ENCODE measurements around the gene CACNA1A. TPM values are rescaled to one million over a fixed set of nuclear protein-coding genes. Genes with fewer than 3 reads are reported as not detected.

CACNA1A gene
- polyA plus RNA-seq, 3 donors, result 0.08 to 0.09 TPM; not detected in 1

DNA sequence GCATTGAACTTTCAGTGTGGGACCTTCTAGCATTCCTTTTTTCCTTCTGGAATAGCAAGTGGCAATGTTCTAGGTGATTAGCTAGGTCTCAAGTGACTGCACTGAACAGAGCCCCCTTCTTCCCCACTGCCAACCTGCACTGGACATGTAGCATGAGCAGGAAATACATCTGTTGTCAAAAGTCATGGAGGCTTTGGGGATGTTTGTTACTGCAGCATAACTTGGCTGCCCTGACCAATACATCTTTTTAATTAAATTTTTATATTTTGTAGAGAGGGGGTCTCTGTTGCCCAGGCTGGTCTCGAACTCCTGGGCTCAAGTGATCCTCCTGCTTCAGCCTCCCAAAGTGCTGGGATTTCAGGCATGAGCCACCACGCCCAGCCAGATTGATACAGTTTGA is 163.6 kb downstream of the CACNA1A start:
- intact Hi-C loops (cut with micrococcal nuclease), result no loop called here
- Mint-ChIP-seq H3K4me3 (no peak overlapping the region), H3K4me1 (no peaks in the 10 kb centered on the region), H3K27me3 (ENCODE audit: low read depth in 3 of 3) (peaks cover 1 to 8% (median 4%) of the 10 kb centered on the region in 3 donors), H3K36me3 (no peaks in the 10 kb centered on the region), H3K9me3 (peaks cover 0 to 17% (median 13%) of the 10 kb centered on the region in 7 donors), H3K27ac (no peak overlapping the region)
- no peak overlapping the region for H3K9ac ChIP-seq (ENCODE audit: insufficient read depth, low read length, poor library complexity, severe bottlenecking)
- no peak overlapping the region for H2AFZ ChIP-seq (ENCODE audit: insufficient read depth, low read depth, low read length, poor library complexity, severe bottlenecking)
- H3K27me3 ChIP-seq (ENCODE audit: control insufficient read depth in 2 of 2, insufficient read depth in 2 of 2, low read length in 2 of 2), result no peaks in the 10 kb centered on the region
- no peaks in the 10 kb centered on the region for H3K36me3 ChIP-seq (replicated peaks in 1 of 2; ENCODE audit: control insufficient read depth in 1 of 2, insufficient read depth in 2 of 2, low read length in 2 of 2)
- DNase-seq, result no peak
- H3K4me2 ChIP-seq (replicated peaks; ENCODE audit: extremely low read depth, low read length, poor library complexity, severe bottlenecking), result no peak overlapping the region
- TF ChIP-seq, protein P1, sequence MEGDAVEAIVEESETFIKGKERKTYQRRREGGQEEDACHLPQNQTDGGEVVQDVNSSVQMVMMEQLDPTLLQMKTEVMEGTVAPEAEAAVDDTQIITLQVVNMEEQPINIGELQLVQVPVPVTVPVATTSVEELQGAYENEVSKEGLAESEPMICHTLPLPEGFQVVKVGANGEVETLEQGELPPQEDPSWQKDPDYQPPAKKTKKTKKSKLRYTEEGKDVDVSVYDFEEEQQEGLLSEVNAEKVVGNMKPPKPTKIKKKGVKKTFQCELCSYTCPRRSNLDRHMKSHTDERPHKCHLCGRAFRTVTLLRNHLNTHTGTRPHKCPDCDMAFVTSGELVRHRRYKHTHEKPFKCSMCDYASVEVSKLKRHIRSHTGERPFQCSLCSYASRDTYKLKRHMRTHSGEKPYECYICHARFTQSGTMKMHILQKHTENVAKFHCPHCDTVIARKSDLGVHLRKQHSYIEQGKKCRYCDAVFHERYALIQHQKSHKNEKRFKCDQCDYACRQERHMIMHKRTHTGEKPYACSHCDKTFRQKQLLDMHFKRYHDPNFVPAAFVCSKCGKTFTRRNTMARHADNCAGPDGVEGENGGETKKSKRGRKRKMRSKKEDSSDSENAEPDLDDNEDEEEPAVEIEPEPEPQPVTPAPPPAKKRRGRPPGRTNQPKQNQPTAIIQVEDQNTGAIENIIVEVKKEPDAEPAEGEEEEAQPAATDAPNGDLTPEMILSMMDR (IDR thresholded peaks at IDR 0.05), result no peak
- H3K9me3 ChIP-seq (replicated peaks in 1 of 2; ENCODE audit: control insufficient read depth in 1 of 2, insufficient read depth in 1 of 2, low read length in 2 of 2), result peaks cover 0 to 6% of the 10 kb centered on the region in 2 donors
- no peak overlapping the region for H3K4me3 ChIP-seq (replicated peaks in 1 of 3; ENCODE audit: low read depth in 2 of 3, low read length in 3 of 3)
- no CpG with 5 or more reads among the region's 2 CpGs for WGBS (ENCODE audit: insufficient coverage)
- no peak overlapping the region for H3K27ac ChIP-seq (ENCODE audit: low read depth in 1 of 2, low read length in 2 of 2)
- H4K20me1 ChIP-seq (ENCODE audit: insufficient read depth, low read length), result no peaks in the 10 kb centered on the region
- H3K79me2 ChIP-seq (ENCODE audit: insufficient read depth, low read length), result no peaks in the 10 kb centered on the region
- H3K4me1 ChIP-seq (ENCODE audit: control insufficient read depth in 1 of 2, insufficient read depth in 2 of 2, low read length in 2 of 2), result no peaks in the 10 kb centered on the region

DNA sequence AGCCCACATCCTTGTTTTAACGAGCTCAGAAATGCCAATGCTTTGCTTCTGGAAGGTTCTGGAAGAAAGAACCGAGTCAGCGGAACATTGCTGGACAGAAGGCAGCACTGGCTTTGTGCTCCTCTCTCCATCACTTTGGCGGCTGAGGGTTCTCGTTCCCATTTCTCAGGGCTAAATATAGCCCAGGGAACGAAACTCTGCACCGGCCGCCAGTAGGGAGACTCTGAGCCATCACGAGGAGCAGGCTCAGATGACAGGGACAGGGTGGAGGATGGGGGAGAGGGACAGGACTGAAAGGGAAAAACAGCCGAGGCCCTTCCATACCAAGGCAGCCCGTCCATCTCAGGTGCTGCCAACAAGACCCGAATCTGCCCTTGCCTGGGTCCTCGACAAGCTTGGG is 166.4 kb downstream of the CACNA1A start:
- Mint-ChIP-seq H3K4me1 (no peaks in the 10 kb centered on the region), H3K9me3 (peaks cover 5 to 30% (median 18%) of the 10 kb centered on the region in 7 donors), H3K27ac (no peak overlapping the region), H3K4me3 (no peak overlapping the region), H3K27me3 (ENCODE audit: low read depth in 3 of 3) (peaks cover 3 to 5% (median 3%) of the 10 kb centered on the region in 3 donors), H3K36me3 (no peaks in the 10 kb centered on the region)
- Histone ChIP-seq H3K9ac (ENCODE audit: insufficient read depth, low read length, poor library complexity, severe bottlenecking) (no peak overlapping the region), H3K4me2 (replicated peaks; ENCODE audit: extremely low read depth, low read length, poor library complexity, severe bottlenecking) (no peak overlapping the region), H3K4me3 (replicated peaks in 1 of 3; ENCODE audit: low read depth in 2 of 3, low read length in 3 of 3) (no peak overlapping the region), H2AFZ (ENCODE audit: insufficient read depth, low read depth, low read length, poor library complexity, severe bottlenecking) (no peak overlapping the region), H4K20me1 (ENCODE audit: insufficient read depth, low read length) (no peaks in the 10 kb centered on the region), H3K27me3 (ENCODE audit: control insufficient read depth in 2 of 2, insufficient read depth in 2 of 2, low read length in 2 of 2) (no peaks in the 10 kb centered on the region), H3K36me3 (replicated peaks in 1 of 2; ENCODE audit: control insufficient read depth in 1 of 2, insufficient read depth in 2 of 2, low read length in 2 of 2) (no peaks in the 10 kb centered on the region), H3K4me1 (ENCODE audit: control insufficient read depth in 1 of 2, insufficient read depth in 2 of 2, low read length in 2 of 2) (no peaks in the 10 kb centered on the region), H3K27ac (ENCODE audit: low read depth in 1 of 2, low read length in 2 of 2) (no peak overlapping the region), H3K9me3 (replicated peaks in 1 of 2; ENCODE audit: control insufficient read depth in 1 of 2, insufficient read depth in 1 of 2, low read length in 2 of 2) (peaks cover 7 to 16% of the 10 kb centered on the region in 2 donors), H3K79me2 (ENCODE audit: insufficient read depth, low read length) (no peaks in the 10 kb centered on the region)
- intact Hi-C loops (cut with micrococcal nuclease), result no loop called here
- TF ChIP-seq, protein P1 (IDR thresholded peaks at IDR 0.05), result no peak
- no peak for DNase-seq
- 81% methylated on average over 8 of the region's 13 CpGs for WGBS (ENCODE audit: insufficient coverage)

All from CD14-positive monocyte (primary cell).